ENCODE measurements around the gene ECI2. TPM values are rescaled to one million over a fixed set of nuclear protein-coding genes. Genes with fewer than 3 reads are reported as not detected.

ECI2 gene
- 64.5 and 82.8 TPM in 2 replicates for total RNA-seq

DNA sequence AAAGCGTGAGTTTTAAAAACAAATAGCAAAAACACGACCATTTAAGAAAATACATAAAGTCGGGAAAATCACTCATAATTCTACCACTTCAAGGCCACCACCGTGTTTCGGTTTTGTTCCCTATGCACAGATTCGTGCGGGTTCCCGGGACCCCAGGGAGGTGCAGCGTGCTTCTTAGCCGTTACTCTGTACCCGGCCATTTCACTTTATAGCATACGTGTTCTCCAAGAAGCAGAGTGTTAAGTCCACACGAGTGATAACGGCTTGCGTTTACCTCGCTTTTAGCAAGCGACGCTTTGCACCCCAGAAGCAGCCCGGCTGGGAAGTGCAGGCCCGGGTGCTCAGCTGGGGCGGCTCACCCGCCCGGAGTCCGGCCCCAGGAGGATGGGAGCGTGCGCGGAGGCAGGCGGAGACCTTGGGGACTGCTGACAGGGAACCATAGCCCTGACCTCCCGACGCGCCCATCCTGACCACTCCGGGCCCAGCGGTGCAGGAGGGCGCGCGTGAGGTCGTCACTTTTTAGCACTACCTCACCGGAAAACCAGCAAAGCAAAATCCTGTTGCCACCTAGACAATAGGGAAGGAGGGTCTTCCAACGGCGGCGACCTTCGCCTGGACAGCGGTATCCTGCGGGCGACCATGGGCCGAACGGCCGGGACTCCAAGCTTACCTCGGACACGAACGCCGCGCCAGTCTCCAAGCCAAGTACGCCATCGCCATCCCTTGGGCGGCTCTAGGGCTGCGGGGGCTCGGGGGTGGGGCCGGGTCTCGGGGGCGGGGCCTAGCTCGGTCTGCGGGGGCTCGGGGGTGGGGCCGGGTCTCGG, at the start of gene ECI2:
Gene ECI2, minus strand, starts transcription at position 735 of the 824 bp plus-strand sequence. Its CDS starts 15 bp downstream, at position 720.

DNA sequence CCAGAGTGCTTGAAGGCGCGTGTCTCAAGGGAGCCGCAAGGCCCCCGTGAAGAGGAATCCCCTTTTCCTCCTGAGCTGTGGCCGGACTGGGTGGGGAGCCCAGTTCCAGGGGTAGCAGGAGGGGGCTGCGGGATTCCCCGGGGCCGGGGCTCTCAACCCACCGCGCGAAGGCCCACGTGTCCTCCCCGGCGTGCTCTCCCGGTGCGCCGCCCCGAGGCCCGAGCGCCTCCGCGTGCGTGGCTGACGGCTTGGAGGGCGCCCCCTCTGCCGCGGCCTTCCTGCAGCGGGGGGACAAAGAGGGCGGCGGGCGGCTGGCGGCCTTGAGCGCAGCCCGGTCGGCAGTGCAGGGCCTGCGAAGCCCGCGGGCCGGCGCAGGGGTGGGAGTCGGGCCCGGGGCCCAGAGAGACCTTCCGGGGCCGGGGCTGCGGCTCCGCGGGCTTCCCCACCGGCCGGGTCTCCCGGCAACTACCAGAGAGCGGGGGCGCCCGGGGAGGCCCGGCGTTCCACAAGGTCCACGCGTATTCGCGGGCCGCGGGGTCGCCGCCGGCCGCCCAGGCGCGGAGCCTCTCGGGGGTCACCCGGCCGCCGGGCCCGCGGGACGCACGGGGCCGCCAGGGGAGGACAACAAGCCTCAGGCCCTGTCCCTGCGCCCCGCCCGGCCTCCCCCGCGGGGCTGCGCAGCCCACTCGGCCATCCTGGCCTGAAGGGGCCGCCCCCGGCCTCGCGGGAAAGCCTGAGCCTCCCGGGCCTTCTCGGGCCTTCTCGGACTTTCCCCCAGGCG, 56.5 kb downstream of the ECI2 start, which contains the start of gene FAM217A:
Gene FAM217A, minus strand, starts transcription at position 447 of the 781 bp plus-strand sequence. CDS start 1,723 bp downstream, outside the sequence.

Other genes with a start within 250 kb of the ECI2 start
- not detected in 2 replicates for gene FAM217A, start 56.4 kb downstream of the ECI2 start, total RNA-seq